Heart right ventricle (tissue), 16 donors: ENCODE results near the gene PRR30. TPM values are rescaled to one million over a fixed set of nuclear protein-coding genes. Genes with fewer than 3 reads are reported as not detected.

Experiments
- ATAC-seq, 8 donors: fragments of 200-7000 bp; cut with Tn5 transposase; one replicate each; pipeline ENCODE4 v1.9.1; 2020; ENCODE audit warnings: mild to moderate bottlenecking in 8 of 8, moderate library complexity in 8 of 8, moderate number of reproducible peaks in 1 of 8
- DNase-seq, 2 donors: peaks; one replicate each; pipeline ENCODE4 v3.0.0-alpha.2; 2020
- H3K27ac ChIP-seq, 10 donors: fragments of 200-600 bp; sonication (generic) in 2 of 10; one replicate each; pipeline versions ENCODE4 v1.5.0 to v1.8.0; 2020 to 2022; ENCODE audit warnings: mild to moderate bottlenecking in 3 of 10
- H3K27me3 ChIP-seq, 7 donors: fragments of 200-600 bp; one replicate each; pipeline ENCODE4 v1.8.0; 2021 to 2022; ENCODE audit warnings: mild to moderate bottlenecking in 2 of 7
- H3K36me3 ChIP-seq, 9 donors: fragments of 200-600 bp; sonication (generic) in 1 of 9; one replicate each; pipeline versions ENCODE4 v1.5.0 to v1.8.0; 2020 to 2022; ENCODE audit warnings: mild to moderate bottlenecking in 2 of 9
- H3K4me1 ChIP-seq, 9 donors: fragments of 200-600 bp; sonication (generic) in 1 of 9; one replicate each; pipeline versions ENCODE4 v1.5.0 to v1.8.0; 2020 to 2022; ENCODE audit warnings: mild to moderate bottlenecking in 4 of 9
- H3K4me3 ChIP-seq, 10 donors: fragments of 200-600 bp; sonication (generic) in 2 of 10; one replicate each; pipeline versions ENCODE4 v1.5.0 to v1.8.0; 2020 to 2022; ENCODE audit warnings: mild to moderate bottlenecking in 7 of 10, moderate library complexity in 2 of 10
- H3K9me3 ChIP-seq, 11 donors: fragments of 200-600 bp in 10 of 11; sonication (generic) in 2 of 11; one replicate each; pipeline versions ENCODE4 v1.5.0 to v1.8.0; 2013 to 2022; ENCODE audit warnings: mild to moderate bottlenecking in 2 of 11, control low read depth in 1 of 11, moderate library complexity in 1 of 11
- CTCF ChIP-seq, 9 donors: fragments of 200-600 bp; sonication (generic) in 2 of 9; IDR thresholded peaks; one replicate each; pipeline versions ENCODE4 v1.5.0 to v1.8.0; 2021 to 2022; ENCODE audit warnings: antibody characterized with exemption in 9 of 9, mild to moderate bottlenecking in 5 of 9, moderate library complexity in 1 of 9
- WGBS, 2 donors: extraction: QIAGEN DNeasy Blood & Tissue Kit; methylation state at CpG; one replicate each; pipeline ENCODE4 v1.1.7; 2013; ENCODE audit warnings: inconsistent platforms in 1 of 2; 5-methylcytosine and 5-hydroxymethylcytosine counted together
- intact Hi-C, 10 donors: fragments of 100-400 bp; cut with DNase I; formaldehyde crosslinking; loops; one replicate each; pipeline versions ENCODE4 v1.11.1 to v1.14.2; 2022
- polyA plus RNA-seq, 2 donors: library from polyadenylated mRNA; stranded (reverse); fragments of 200-250 nt; gene quantifications; one replicate each; pipeline ENCODE4 v1.2.3, GENCODE V29; 2013
- total RNA-seq, 10 donors: library from RNA; stranded (reverse); fragmentation: NEBNext Ultra II Directional in 3 of 10; extraction: Animal tissue kit (Norgen Biotek cat#: 25700) in 3 of 10; gene quantifications; one replicate each; pipeline versions ENCODE4 v1.2.1 to v1.2.4, GENCODE V29; 2021 to 2023
- donor health status: Arrhythmogenic right ventricular cardiomyopathy.
- donor health status: ischemic (EF 13 %, LVEDD 7.1; RV severe dilation, severe dysfunction).
- donor health status: healthy with polysubstance abuse.
- donor health status: DM: no; HTN: yes; CAD: no.
- donor health status: DM: no; HTN: no; CAD: no.
- donor health status: ischemic (EF 25% LVEDD 6.9; RV normal size, moderate dysfunction).
- donor health status: ischemic (EF 25% LVEDD 5.7; RV mildly dilated, moderate dysfunction).
- donor health status: healthy.
- donor health status: DM: yes; HTN: yes; CAD: no.
- donor health status: Ischemic cardiomyopathy.
- donor health status: ischemic (EF 35%, LVEDD 5.7; RV mildly dilated, moderate dysfunction).
- donor health status: nonischemic (EF 11% LVEDD 7.7; RV severe dilation, severe dysfunction).
- donor health status: DM: yes; HTN: yes; CAD: no.
- donor health status: PGD.
- donor health status: ischemic (EF 29% LVEDD 5.4; RV normal size, mild dysfunction).
- donor health status: nonischemic (EF 23%, LVEDD 6.1; RV moderate dilation, normal function).

Gene PRR30
- total and polyA plus RNA-seq, 12 donors: not detected

- DNase-seq (peak; percentile 52 to 64), ATAC-seq (peak; percentile 76 to 87 (median 84))
- WGBS, 2 donors: 25 to 29% methylated on average over 18 of the region's 18 CpGs
- TF ChIP-seq CTCF (IDR thresholded peaks at IDR 0.05): no peak
- Histone ChIP-seq H3K4me1 (peaks cover 0 to 14% (median 12%) of the 10 kb centered on the region in 9 donors), H3K9me3 (no peaks in the 10 kb centered on the region), H3K4me3 (peak overlapping the region in 9 of 10 donors; percentile 12 to 48 (median 42)), H3K27ac (peak overlapping the region in 6 of 10 donors; percentile 37 to 68 (median 57)), H3K27me3 (no peaks in the 10 kb centered on the region), H3K36me3 (peaks cover 0 to 5% (median 0%) of the 10 kb centered on the region in 9 donors)
- intact Hi-C loops: loop anchor here in 8 of 10 donors (5.0 to 10.0 kb wide), 7 partner anchors 36 to 209 kb away; partner anchors contain the start of genes TRIM54 (in 3 of the 8), UCN (in 2 of the 8) and PREB (in 1 of the 8)
Observed at GRCh38 chr2:27095745-27096651, 43.2 kb downstream of the PRR30 start.

- DNase-seq (no peak), ATAC-seq (peak in 1 of 8 donors; percentile 2)
- TF ChIP-seq CTCF (IDR thresholded peaks at IDR 0.05): no peak
- Histone ChIP-seq H3K27me3 (no peaks in the 10 kb centered on the region), H3K4me3 (no peak overlapping the region), H3K27ac (no peak overlapping the region), H3K4me1 (peaks cover 0 to 14% (median 12%) of the 10 kb centered on the region in 9 donors), H3K36me3 (peaks cover 0 to 5% (median 0%) of the 10 kb centered on the region in 9 donors), H3K9me3 (no peaks in the 10 kb centered on the region)
- intact Hi-C loops: loop anchor here in 8 of 10 donors (5.0 to 10.0 kb wide), 7 partner anchors 37 to 209 kb away; partner anchors contain the start of genes TRIM54 (in 3 of the 8), UCN (in 2 of the 8) and PREB (in 1 of the 8)
- 91 to 99% methylated on average over 2 of the region's 2 CpGs for WGBS, 2 donors
Observed at GRCh38 chr2:27095427-27095744, 43.8 kb downstream of the PRR30 start.

DNA sequence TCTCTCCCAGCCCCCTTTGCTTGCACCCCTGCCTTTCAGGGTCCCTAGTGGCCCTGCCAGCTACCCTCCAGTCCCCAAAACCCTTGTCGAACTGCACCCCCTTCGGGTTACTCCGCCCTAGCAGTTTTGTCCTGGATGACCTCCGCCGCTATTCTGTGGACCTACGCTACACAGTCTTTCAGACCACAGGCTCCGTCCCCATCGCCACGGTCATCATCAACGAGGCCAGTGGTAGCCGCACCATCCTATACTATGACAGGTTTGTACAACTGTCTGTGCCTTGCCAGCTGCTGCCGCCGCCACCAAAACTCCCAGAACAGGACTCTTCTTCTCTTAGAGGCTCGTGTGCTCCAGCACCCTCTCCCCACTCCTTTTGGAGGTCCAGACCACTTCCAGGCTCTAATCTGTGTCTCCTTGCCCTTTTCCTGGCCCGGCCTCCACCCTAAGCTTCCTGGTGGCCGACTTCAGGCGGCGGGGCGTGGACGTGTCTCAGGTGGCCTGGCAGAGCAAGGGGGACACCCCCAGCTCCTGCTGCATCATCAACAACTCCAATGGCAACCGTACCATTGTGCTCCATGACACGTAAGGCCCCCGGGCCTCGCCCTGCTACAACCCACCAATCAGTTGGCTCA, 44.7 kb downstream of the PRR30 start:
- H3K4me3 ChIP-seq: no peak overlapping the region
- intact Hi-C loops: loop anchor here in 2 of 10 donors (10.0 kb wide), 1 partner anchor 210 kb away; the partner anchor contains the start of gene UCN (in 2 of the 2)
- H3K4me1 ChIP-seq: peaks cover 0 to 14% (median 12%) of the 10 kb centered on the region in 9 donors
- H3K27me3 ChIP-seq: no peaks in the 10 kb centered on the region
- WGBS, 2 donors: 93 to 94% methylated on average over 24 of the region's 24 CpGs
- peaks cover 0 to 2% (median 0%) of the 10 kb centered on the region in 9 donors for H3K36me3 ChIP-seq
- no peak for TF ChIP-seq CTCF (IDR thresholded peaks at IDR 0.05)
- no peaks in the 10 kb centered on the region for H3K9me3 ChIP-seq
- no peak for ATAC-seq
- no peak for DNase-seq
- H3K27ac ChIP-seq: no peak overlapping the region
